Osteocyte (in vitro differentiated cells): Measurements from ENCODE around the gene FCHSD2. TPM values are rescaled to one million over a fixed set of nuclear protein-coding genes. Genes with fewer than 3 reads are reported as not detected.

ENCODE experiments used
- DNase-seq: peaks from one replicate; pipeline ENCODE4 v3.0.0; 2021; ENCODE audit warnings: mixed read lengths; ENCODE audit not compliant: unreplicated experiment; ENCODE audit errors: extremely low spot score
- H3K27ac Mint-ChIP-seq: one replicate; pipeline ENCODE4 v1.8.0; 2021; ENCODE audit warnings: mild to moderate bottlenecking, mixed read lengths; ENCODE audit not compliant: unreplicated experiment
- H3K27me3 Mint-ChIP-seq: one replicate; pipeline ENCODE4 v1.8.0; 2021; ENCODE audit warnings: mixed read lengths; ENCODE audit not compliant: unreplicated experiment
- H3K36me3 Mint-ChIP-seq: one replicate; pipeline ENCODE4 v1.8.0; 2021; ENCODE audit warnings: mixed read lengths; ENCODE audit not compliant: unreplicated experiment
- H3K4me1 Mint-ChIP-seq: one replicate; pipeline ENCODE4 v1.8.0; 2021; ENCODE audit warnings: mixed read lengths; ENCODE audit not compliant: unreplicated experiment
- H3K4me3 Mint-ChIP-seq: one replicate; pipeline ENCODE4 v1.8.0; 2021; ENCODE audit warnings: mild to moderate bottlenecking, moderate library complexity, mixed read lengths; ENCODE audit not compliant: unreplicated experiment
- H3K9me3 Mint-ChIP-seq: one replicate; pipeline ENCODE4 v1.8.0; 2021; ENCODE audit warnings: mixed read lengths; ENCODE audit not compliant: unreplicated experiment
- CTCF ChIP-seq: fragments of 200-600 bp; sonication (generic); IDR thresholded peaks from 2 replicates; pipeline ENCODE4 v1.5.0; 2021; ENCODE audit warnings: antibody characterized with exemption, mild to moderate bottlenecking, moderate library complexity
- total RNA-seq: library from RNA; stranded (reverse); gene quantifications from 2 replicates; pipeline ENCODE4 v1.2.1, GENCODE V29; 2021

FCHSD2 gene
- total RNA-seq, 1 donor from 2014 or later = 39.4 TPM

DNA sequence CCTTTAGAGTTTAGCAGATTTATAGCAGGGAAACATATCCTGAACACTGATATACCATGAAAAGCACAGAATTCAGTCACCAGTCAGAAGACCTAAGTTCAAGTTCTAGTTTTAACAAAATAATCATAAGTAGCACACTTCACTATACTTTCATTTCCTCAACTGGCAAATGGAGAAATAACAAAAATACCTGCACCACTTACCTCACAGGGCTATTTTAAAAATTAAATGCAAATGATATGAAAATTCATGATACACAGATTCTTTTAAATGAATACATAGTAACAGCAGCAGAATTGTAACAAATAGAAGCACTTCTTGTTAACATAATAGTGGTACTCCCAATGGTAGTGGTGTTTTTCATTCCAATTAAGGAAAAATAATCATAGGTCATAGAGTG, 139.0 kb downstream of the FCHSD2 start:
- no peak for DNase-seq
- no peak overlapping the region for H3K4me3 Mint-ChIP-seq
- H3K36me3 Mint-ChIP-seq = peaks cover 14% of the 10 kb centered on the region
- H3K9me3 Mint-ChIP-seq = no peaks in the 10 kb centered on the region
- no peak for TF ChIP-seq CTCF
- peaks cover 4% of the 10 kb centered on the region for H3K4me1 Mint-ChIP-seq
- H3K27ac Mint-ChIP-seq = no peak overlapping the region
- H3K27me3 Mint-ChIP-seq = no peaks in the 10 kb centered on the region

DNA sequence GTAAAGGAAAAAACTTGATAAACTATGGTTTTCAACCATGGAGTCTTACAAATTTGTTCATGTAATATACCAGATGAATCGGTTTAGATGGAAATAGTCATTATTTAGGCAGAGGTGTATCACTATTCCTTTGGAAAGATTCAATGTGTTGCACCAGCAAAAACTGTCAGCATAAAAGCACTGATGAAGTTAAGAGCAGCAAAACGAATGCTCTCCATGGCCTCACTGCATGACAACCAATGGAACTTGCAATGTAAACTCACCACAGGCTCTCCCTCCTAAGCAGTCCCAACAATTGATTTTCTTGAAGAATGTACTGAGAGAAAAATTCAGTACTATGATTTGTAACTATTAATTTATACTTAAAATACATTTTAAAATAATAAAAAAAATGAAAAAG, 139.9 kb downstream of the FCHSD2 start:
- Mint-ChIP-seq H3K4me3 (no peak overlapping the region), H3K27ac (no peak overlapping the region)

GRCh38 chr11:73001615-73002014, 140.5 kb downstream of the FCHSD2 start:
- TF ChIP-seq CTCF = no peak
- H3K27me3 Mint-ChIP-seq = no peaks in the 10 kb centered on the region

More for the DNA sequence above, 139.9 kb downstream of the FCHSD2 start:
- TF ChIP-seq CTCF = no peak
- DNase-seq = no peak
- Mint-ChIP-seq H3K36me3 (peaks cover 9% of the 10 kb centered on the region), H3K9me3 (no peaks in the 10 kb centered on the region), H3K4me1 (peaks cover 4% of the 10 kb centered on the region), H3K27me3 (no peaks in the 10 kb centered on the region)

DNA sequence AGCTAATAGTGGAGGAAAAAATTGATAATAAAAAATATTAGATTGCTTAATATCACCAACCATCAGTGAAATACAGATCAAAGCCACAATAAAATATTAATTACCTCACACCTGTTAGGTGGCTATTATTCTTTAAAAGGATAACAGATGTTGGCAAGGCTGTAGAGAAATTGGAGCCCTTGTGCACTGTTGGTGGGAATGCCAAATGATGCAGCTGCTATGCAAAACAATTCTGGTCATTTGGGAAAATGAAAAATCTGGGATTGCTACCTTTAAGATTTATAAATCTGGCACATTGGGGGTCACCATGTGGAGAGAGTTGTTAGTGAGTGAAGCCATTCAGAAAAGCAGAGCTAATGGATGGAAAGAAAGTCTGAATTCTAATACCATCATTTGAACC, 143.4 kb downstream of the FCHSD2 start:
- H3K4me1 Mint-ChIP-seq = peaks cover 8% of the 10 kb centered on the region
- no peaks in the 10 kb centered on the region for H3K27me3 Mint-ChIP-seq
- H3K9me3 Mint-ChIP-seq = no peaks in the 10 kb centered on the region
- H3K27ac Mint-ChIP-seq = no peak overlapping the region
- H3K4me3 Mint-ChIP-seq = no peak overlapping the region
- H3K36me3 Mint-ChIP-seq = peaks cover 5% of the 10 kb centered on the region
- TF ChIP-seq CTCF = no peak
- DNase-seq = no peak

More at GRCh38 chr11:73001615-73002014, 140.5 kb downstream of the FCHSD2 start:
- H3K27ac Mint-ChIP-seq = no peak overlapping the region
- peaks cover 7% of the 10 kb centered on the region for H3K4me1 Mint-ChIP-seq
- peaks cover 9% of the 10 kb centered on the region for H3K36me3 Mint-ChIP-seq
- no peak for DNase-seq
- H3K4me3 Mint-ChIP-seq = no peak overlapping the region
- H3K9me3 Mint-ChIP-seq = no peaks in the 10 kb centered on the region

DNA sequence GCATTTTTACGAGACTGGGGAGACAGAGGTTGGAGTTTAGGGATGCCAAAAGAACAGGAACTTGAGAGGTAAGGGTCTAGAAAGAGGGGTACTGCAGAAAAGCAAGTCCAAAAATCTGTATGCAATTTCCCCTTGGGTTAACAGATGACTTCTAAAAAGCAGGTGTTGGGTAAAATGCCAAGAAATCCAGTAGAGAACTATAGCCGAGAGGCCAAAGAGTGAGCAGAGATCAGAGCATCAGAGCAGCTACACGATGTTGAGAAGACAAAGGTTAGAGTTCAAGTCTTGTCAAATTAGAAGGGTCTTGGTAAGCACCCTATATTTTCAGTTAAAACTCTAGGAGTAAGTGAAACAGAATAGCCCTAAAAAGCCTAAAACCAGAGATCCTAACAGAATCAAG, 145.2 kb downstream of the FCHSD2 start:
- no peak overlapping the region for H3K4me3 Mint-ChIP-seq
- DNase-seq = no peak
- no peaks in the 10 kb centered on the region for H3K27me3 Mint-ChIP-seq
- no peak overlapping the region for H3K27ac Mint-ChIP-seq
- H3K9me3 Mint-ChIP-seq = no peaks in the 10 kb centered on the region
- no peak for TF ChIP-seq CTCF
- H3K36me3 Mint-ChIP-seq = peaks cover 3% of the 10 kb centered on the region
- H3K4me1 Mint-ChIP-seq = peaks cover 8% of the 10 kb centered on the region
